ENCODE results near the gene FSTL4.

Gene FSTL4

GRCh38 chr5:133250527-133250926 is 361.8 kb downstream of the FSTL4 start:
- Histone ChIP-seq H3K27me3 (ENCODE audit: control insufficient read depth, insufficient read depth, low read length) (no peaks in the 10 kb centered on the region), H3K36me3 (ENCODE audit: control insufficient read depth, insufficient read depth, low read length) (no peaks in the 10 kb centered on the region), H3K4me1 (ENCODE audit: control insufficient read depth, insufficient read depth, low read length) (peaks cover 18% of the 10 kb centered on the region), H3K9ac (ENCODE audit: low read length) (no peak overlapping the region), H3K4me3 (ENCODE audit: low read length) (no peak overlapping the region), H3K9me3 (ENCODE audit: control insufficient read depth, low read length) (no peaks in the 10 kb centered on the region)

DNA sequence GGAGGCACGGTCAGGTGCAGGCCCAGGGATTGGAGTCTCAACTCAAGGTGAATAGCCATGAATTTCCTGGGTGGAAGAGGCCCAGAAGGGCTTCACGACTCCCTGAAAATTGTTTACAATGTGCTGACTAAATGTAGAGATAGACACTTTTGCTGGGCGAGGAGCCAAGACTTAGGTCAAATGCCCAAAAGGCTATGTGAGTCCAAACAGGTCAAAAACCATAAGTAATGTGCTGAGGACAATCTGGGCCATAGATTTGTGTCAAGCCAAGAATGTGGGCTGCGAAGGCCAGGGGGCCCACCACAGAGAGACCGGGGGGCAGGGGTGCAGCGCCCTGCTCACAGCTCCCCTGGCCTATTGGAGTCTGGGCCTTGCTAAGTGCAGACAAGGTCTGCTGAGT is 362.7 kb downstream of the FSTL4 start:
- H3K9me3 ChIP-seq (ENCODE audit: control insufficient read depth, low read length): no peaks in the 10 kb centered on the region
- no peak overlapping the region for H3K9ac ChIP-seq (ENCODE audit: low read length)
- no peak overlapping the region for H3K4me3 ChIP-seq (ENCODE audit: low read length)
- H3K4me1 ChIP-seq (ENCODE audit: control insufficient read depth, insufficient read depth, low read length): peaks cover 25% of the 10 kb centered on the region
- H3K36me3 ChIP-seq (ENCODE audit: control insufficient read depth, insufficient read depth, low read length): no peaks in the 10 kb centered on the region
- H3K27me3 ChIP-seq (ENCODE audit: control insufficient read depth, insufficient read depth, low read length): no peaks in the 10 kb centered on the region

- Histone ChIP-seq H3K9me3 (ENCODE audit: control insufficient read depth, low read length) (no peaks in the 10 kb centered on the region), H3K9ac (ENCODE audit: low read length) (no peak overlapping the region), H3K27me3 (ENCODE audit: control insufficient read depth, insufficient read depth, low read length) (no peaks in the 10 kb centered on the region), H3K36me3 (ENCODE audit: control insufficient read depth, insufficient read depth, low read length) (no peaks in the 10 kb centered on the region), H3K4me3 (ENCODE audit: low read length) (no peak overlapping the region), H3K4me1 (ENCODE audit: control insufficient read depth, insufficient read depth, low read length) (peaks cover 32% of the 10 kb centered on the region)
Observed at GRCh38 chr5:133247881-133248624, 364.3 kb downstream of the FSTL4 start.

- Histone ChIP-seq H3K9me3 (ENCODE audit: control insufficient read depth, low read length) (no peaks in the 10 kb centered on the region), H3K4me1 (ENCODE audit: control insufficient read depth, insufficient read depth, low read length) (peaks cover 32% of the 10 kb centered on the region), H3K36me3 (ENCODE audit: control insufficient read depth, insufficient read depth, low read length) (no peaks in the 10 kb centered on the region), H3K27me3 (ENCODE audit: control insufficient read depth, insufficient read depth, low read length) (no peaks in the 10 kb centered on the region), H3K9ac (ENCODE audit: low read length) (no peak overlapping the region), H3K4me3 (ENCODE audit: low read length) (no peak overlapping the region)
Observed at GRCh38 chr5:133247151-133247709, 365.1 kb downstream of the FSTL4 start.

GRCh38 chr5:133246376-133247150 is 365.8 kb downstream of the FSTL4 start:
- Histone ChIP-seq H3K4me1 (ENCODE audit: control insufficient read depth, insufficient read depth, low read length) (peaks cover 32% of the 10 kb centered on the region), H3K4me3 (ENCODE audit: low read length) (no peak overlapping the region), H3K9me3 (ENCODE audit: control insufficient read depth, low read length) (no peaks in the 10 kb centered on the region)

DNA sequence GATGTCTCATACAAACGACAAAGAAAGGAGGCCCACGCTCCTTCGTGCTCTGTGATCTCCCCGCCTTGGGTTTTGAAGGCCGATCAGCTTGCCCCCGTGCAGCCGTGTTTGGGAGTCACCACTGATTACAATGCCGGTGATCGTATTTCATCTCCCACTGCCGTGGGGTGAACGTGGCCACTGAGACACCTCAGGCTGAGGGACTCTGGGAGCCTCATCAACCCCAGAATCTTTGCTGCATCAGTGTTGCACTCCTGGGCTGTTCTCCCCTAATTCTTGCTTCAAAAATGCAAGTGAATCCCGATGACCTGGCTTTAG is 366.3 kb downstream of the FSTL4 start:
- H3K27me3 ChIP-seq (ENCODE audit: control insufficient read depth, insufficient read depth, low read length): no peaks in the 10 kb centered on the region
- no peaks in the 10 kb centered on the region for H3K9me3 ChIP-seq (ENCODE audit: control insufficient read depth, low read length)
- no peak overlapping the region for H3K9ac ChIP-seq (ENCODE audit: low read length)
- no peak overlapping the region for H3K4me3 ChIP-seq (ENCODE audit: low read length)
- H3K4me1 ChIP-seq (ENCODE audit: control insufficient read depth, insufficient read depth, low read length): peaks cover 27% of the 10 kb centered on the region
- H3K36me3 ChIP-seq (ENCODE audit: control insufficient read depth, insufficient read depth, low read length): no peaks in the 10 kb centered on the region

More at GRCh38 chr5:133246376-133247150, 365.8 kb downstream of the FSTL4 start:
- Histone ChIP-seq H3K27me3 (ENCODE audit: control insufficient read depth, insufficient read depth, low read length) (no peaks in the 10 kb centered on the region), H3K36me3 (ENCODE audit: control insufficient read depth, insufficient read depth, low read length) (no peaks in the 10 kb centered on the region), H3K9ac (ENCODE audit: low read length) (no peak overlapping the region)

GRCh38 chr5:133245191-133246052 is 366.9 kb downstream of the FSTL4 start:
- Histone ChIP-seq H3K9ac (ENCODE audit: low read length) (no peak overlapping the region), H3K4me3 (ENCODE audit: low read length) (no peak overlapping the region), H3K36me3 (ENCODE audit: control insufficient read depth, insufficient read depth, low read length) (no peaks in the 10 kb centered on the region), H3K9me3 (ENCODE audit: control insufficient read depth, low read length) (no peaks in the 10 kb centered on the region), H3K4me1 (ENCODE audit: control insufficient read depth, insufficient read depth, low read length) (peaks cover 33% of the 10 kb centered on the region), H3K27me3 (ENCODE audit: control insufficient read depth, insufficient read depth, low read length) (no peaks in the 10 kb centered on the region)

- H3K4me1 ChIP-seq (ENCODE audit: control insufficient read depth, insufficient read depth, low read length): peaks cover 31% of the 10 kb centered on the region
- no peaks in the 10 kb centered on the region for H3K36me3 ChIP-seq (ENCODE audit: control insufficient read depth, insufficient read depth, low read length)
- H3K27me3 ChIP-seq (ENCODE audit: control insufficient read depth, insufficient read depth, low read length): no peaks in the 10 kb centered on the region
- H3K9ac ChIP-seq (ENCODE audit: low read length): no peak overlapping the region
- H3K4me3 ChIP-seq (ENCODE audit: low read length): no peak overlapping the region
- no peaks in the 10 kb centered on the region for H3K9me3 ChIP-seq (ENCODE audit: control insufficient read depth, low read length)
Observed at GRCh38 chr5:133244242-133244641, 368.1 kb downstream of the FSTL4 start.

GRCh38 chr5:133243196-133243595 is 369.1 kb downstream of the FSTL4 start:
- Histone ChIP-seq H3K9me3 (ENCODE audit: control insufficient read depth, low read length) (no peaks in the 10 kb centered on the region), H3K27me3 (ENCODE audit: control insufficient read depth, insufficient read depth, low read length) (no peaks in the 10 kb centered on the region), H3K9ac (ENCODE audit: low read length) (no peak overlapping the region), H3K4me1 (ENCODE audit: control insufficient read depth, insufficient read depth, low read length) (peaks cover 26% of the 10 kb centered on the region), H3K4me3 (ENCODE audit: low read length) (no peak overlapping the region), H3K36me3 (ENCODE audit: control insufficient read depth, insufficient read depth, low read length) (no peaks in the 10 kb centered on the region)

DNA sequence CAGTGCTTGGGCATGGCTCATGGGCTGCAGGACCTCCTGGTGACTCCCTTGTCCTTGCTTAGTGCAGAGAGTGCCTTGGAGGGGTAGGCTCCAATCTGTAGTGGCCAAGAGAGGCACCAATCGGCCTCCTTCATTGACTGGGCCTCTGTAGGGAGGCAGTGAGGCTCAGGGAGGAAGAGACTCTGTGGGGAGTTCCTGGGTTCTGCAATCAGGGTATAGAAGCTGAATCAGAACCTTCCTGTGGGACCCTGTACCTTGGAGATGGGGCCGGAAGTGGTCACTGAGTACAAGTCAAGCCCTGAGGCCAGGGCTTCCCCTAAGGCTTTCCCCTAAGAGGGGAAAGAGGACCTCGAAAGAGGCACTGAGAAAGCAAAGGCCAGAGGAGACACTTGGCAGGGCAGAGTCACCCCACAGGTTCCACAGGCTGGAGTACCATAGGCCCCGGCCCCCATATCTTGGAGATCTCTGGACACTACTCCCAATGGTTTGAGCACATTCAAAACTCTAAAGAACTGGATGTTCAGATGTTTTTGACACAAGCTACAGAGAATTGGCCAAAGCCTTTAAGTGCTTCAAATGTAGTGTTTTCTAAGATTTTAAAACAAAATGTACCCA is 370.0 kb downstream of the FSTL4 start:
- no peak overlapping the region for H3K9ac ChIP-seq (ENCODE audit: low read length)
- no peaks in the 10 kb centered on the region for H3K27me3 ChIP-seq (ENCODE audit: control insufficient read depth, insufficient read depth, low read length)
- no peaks in the 10 kb centered on the region for H3K36me3 ChIP-seq (ENCODE audit: control insufficient read depth, insufficient read depth, low read length)
- H3K4me3 ChIP-seq (ENCODE audit: low read length): no peak overlapping the region
- no peaks in the 10 kb centered on the region for H3K9me3 ChIP-seq (ENCODE audit: control insufficient read depth, low read length)
- H3K4me1 ChIP-seq (ENCODE audit: control insufficient read depth, insufficient read depth, low read length): peaks cover 26% of the 10 kb centered on the region

GRCh38 chr5:133241179-133242092 is 370.9 kb downstream of the FSTL4 start:
- Histone ChIP-seq H3K27me3 (ENCODE audit: control insufficient read depth, insufficient read depth, low read length) (no peaks in the 10 kb centered on the region), H3K36me3 (ENCODE audit: control insufficient read depth, insufficient read depth, low read length) (no peaks in the 10 kb centered on the region), H3K9me3 (ENCODE audit: control insufficient read depth, low read length) (no peaks in the 10 kb centered on the region), H3K4me1 (ENCODE audit: control insufficient read depth, insufficient read depth, low read length) (peaks cover 26% of the 10 kb centered on the region), H3K9ac (ENCODE audit: low read length) (no peak overlapping the region), H3K4me3 (ENCODE audit: low read length) (no peak overlapping the region)

All from mucosa of stomach (tissue), 1 donor.